A673 (cell line): ENCODE data around the gene AGBL4. TPM values are rescaled to one million over a fixed set of nuclear protein-coding genes. Genes with fewer than 3 reads are reported as not detected.
"Not testable (repeated sequence)": the region's sequence is repeated elsewhere in the genome, so short reads cannot be mapped to it uniquely, and the experiment has no call there.

Experiments used
- BruUV-seq: library from RNA; stranded (reverse); fragments of 400-500 nt; replicated peaks from 2 replicates; lab custom pipeline; 2021; lab: Mats Ljungman, UMichigan
- CTCF ChIA-PET: fragments of 300-600 bp; sonication (Branson Sonifier 250); formaldehyde crosslinking; loops from one replicate; lab custom pipeline; 2022; ENCODE audit warnings: antibody characterized with exemption; lab: Charles Lee
- POLR2A ChIA-PET: fragments of 300-600 bp; sonication (Branson Sonifier 250); formaldehyde crosslinking; loops from one replicate; lab custom pipeline; 2022; ENCODE audit warnings: antibody characterized with exemption; ENCODE audit not compliant: low non-redundant PET; lab: Charles Lee
- DNase-seq: peaks from one replicate; pipeline ENCODE4 v3.0.0-alpha.2; 2015; ENCODE audit warnings: low spot score
- H3K27ac ChIP-seq: fragments of 200-600 bp; sonication (generic); 2 replicates; pipeline ENCODE4 v1.5.1; 2016; ENCODE audit warnings: mixed run types, low read depth, mild to moderate bottlenecking, mixed read lengths, antibody characterized with exemption, low read length; ENCODE audit not compliant: poor library complexity, severe bottlenecking
- H3K27me3 ChIP-seq: fragments of 200-600 bp; sonication (generic); replicated peaks from 2 replicates; pipeline ENCODE4 v1.6.1; 2017; ENCODE audit warnings: mixed run types, low read depth, mild to moderate bottlenecking, mixed read lengths, antibody characterized with exemption, low read length; ENCODE audit not compliant: insufficient read depth, poor library complexity
- H3K36me3 ChIP-seq: fragments of 200-600 bp; sonication (generic); 2 replicates; pipeline ENCODE4 v1.6.1; 2016; ENCODE audit warnings: mixed run types, mild to moderate bottlenecking, mixed read lengths, antibody characterized with exemption, low read length; ENCODE audit not compliant: insufficient read depth, poor library complexity, severe bottlenecking
- H3K4me1 ChIP-seq: fragments of 200-600 bp; sonication (generic); 2 replicates; pipeline ENCODE4 v1.6.1; 2017; ENCODE audit warnings: mixed run types, mild to moderate bottlenecking, mixed read lengths, antibody characterized with exemption, low read length; ENCODE audit not compliant: insufficient read depth, poor library complexity, severe bottlenecking
- H3K4me3 ChIP-seq: fragments of 200-600 bp; sonication (generic); 2 replicates; pipeline ENCODE4 v1.5.1; 2016; ENCODE audit warnings: low read depth, mixed run types, mild to moderate bottlenecking, mixed read lengths, low read length; ENCODE audit not compliant: poor library complexity, severe bottlenecking
- H3K9me3 ChIP-seq: fragments of 200-600 bp; sonication (generic); 2 replicates; pipeline ENCODE4 v1.6.1; 2016; ENCODE audit warnings: mixed run types, low read depth, mild to moderate bottlenecking, mixed read lengths, antibody characterized with exemption, low read length; ENCODE audit not compliant: poor library complexity, severe bottlenecking
- EZH2 ChIP-seq: fragments of 200-600 bp; sonication (generic); IDR thresholded peaks from 2 replicates; pipeline ENCODE4 v1.6.1; 2017; ENCODE audit warnings: borderline replicate concordance, low read depth, mild to moderate bottlenecking, mixed read lengths, antibody characterized with exemption, low read length; ENCODE audit not compliant: poor library complexity, severe bottlenecking
- intact Hi-C: fragments of 100-400 bp; cut with micrococcal nuclease; formaldehyde crosslinking; loops from one replicate; pipeline ENCODE4 v1.10.0; 2022; ENCODE audit not compliant: unreplicated experiment
- total RNA-seq: library from RNA; stranded (reverse); gene quantifications from 2 replicates; pipeline ENCODE4 v1.2.3, GENCODE V29; 2021
- TF ChIP-seq, protein P1 (sequence below): fragments of 300-800, 200-600 bp; sonication (generic); conservative IDR thresholded peaks from 2 replicates; pipeline ENCODE4 v1.5.1; 2017; ENCODE audit warnings: low read depth, mild to moderate bottlenecking, antibody characterized with exemption, low read length, moderate library complexity, mixed read lengths

The AGBL4 gene
- total RNA-seq, 1 experiment from 2014 or later: 0.32 TPM

DNA sequence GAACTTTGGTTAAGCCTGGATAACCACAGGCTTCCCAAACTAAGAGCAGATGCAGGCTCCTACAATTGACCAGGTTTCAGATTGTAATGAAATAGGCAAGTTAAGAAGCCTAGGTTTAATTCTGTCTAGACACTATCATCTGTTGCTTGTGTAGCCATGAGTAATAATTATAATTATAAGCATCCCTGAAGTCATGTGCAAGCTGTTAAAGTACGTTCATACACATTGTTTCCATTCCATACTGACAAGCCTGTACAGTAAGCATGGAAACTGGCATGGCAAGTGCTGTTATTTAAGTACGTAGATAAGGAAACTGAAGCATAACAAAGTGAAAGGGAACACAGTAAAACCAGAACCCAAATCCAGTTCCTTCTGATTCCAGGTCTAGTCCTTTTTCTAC lies 689.8 kb downstream of the AGBL4 start:
- Histone ChIP-seq H3K27ac (no peak overlapping the region), H3K4me3 (no peak overlapping the region), H3K27me3 (no peaks in the 10 kb centered on the region), H3K4me1 (no peaks in the 10 kb centered on the region), H3K36me3 (no peaks in the 10 kb centered on the region), H3K9me3 (no peaks in the 10 kb centered on the region)
- intact Hi-C loops: no loop called here
- BruUV-seq: no TSS peak
- TF ChIP-seq, protein P1, sequence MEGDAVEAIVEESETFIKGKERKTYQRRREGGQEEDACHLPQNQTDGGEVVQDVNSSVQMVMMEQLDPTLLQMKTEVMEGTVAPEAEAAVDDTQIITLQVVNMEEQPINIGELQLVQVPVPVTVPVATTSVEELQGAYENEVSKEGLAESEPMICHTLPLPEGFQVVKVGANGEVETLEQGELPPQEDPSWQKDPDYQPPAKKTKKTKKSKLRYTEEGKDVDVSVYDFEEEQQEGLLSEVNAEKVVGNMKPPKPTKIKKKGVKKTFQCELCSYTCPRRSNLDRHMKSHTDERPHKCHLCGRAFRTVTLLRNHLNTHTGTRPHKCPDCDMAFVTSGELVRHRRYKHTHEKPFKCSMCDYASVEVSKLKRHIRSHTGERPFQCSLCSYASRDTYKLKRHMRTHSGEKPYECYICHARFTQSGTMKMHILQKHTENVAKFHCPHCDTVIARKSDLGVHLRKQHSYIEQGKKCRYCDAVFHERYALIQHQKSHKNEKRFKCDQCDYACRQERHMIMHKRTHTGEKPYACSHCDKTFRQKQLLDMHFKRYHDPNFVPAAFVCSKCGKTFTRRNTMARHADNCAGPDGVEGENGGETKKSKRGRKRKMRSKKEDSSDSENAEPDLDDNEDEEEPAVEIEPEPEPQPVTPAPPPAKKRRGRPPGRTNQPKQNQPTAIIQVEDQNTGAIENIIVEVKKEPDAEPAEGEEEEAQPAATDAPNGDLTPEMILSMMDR: no peak
- TF ChIP-seq EZH2: no peak
- CTCF ChIA-PET: no interaction called here
- DNase-seq: no peak
- POLR2A ChIA-PET: no interaction called here

DNA sequence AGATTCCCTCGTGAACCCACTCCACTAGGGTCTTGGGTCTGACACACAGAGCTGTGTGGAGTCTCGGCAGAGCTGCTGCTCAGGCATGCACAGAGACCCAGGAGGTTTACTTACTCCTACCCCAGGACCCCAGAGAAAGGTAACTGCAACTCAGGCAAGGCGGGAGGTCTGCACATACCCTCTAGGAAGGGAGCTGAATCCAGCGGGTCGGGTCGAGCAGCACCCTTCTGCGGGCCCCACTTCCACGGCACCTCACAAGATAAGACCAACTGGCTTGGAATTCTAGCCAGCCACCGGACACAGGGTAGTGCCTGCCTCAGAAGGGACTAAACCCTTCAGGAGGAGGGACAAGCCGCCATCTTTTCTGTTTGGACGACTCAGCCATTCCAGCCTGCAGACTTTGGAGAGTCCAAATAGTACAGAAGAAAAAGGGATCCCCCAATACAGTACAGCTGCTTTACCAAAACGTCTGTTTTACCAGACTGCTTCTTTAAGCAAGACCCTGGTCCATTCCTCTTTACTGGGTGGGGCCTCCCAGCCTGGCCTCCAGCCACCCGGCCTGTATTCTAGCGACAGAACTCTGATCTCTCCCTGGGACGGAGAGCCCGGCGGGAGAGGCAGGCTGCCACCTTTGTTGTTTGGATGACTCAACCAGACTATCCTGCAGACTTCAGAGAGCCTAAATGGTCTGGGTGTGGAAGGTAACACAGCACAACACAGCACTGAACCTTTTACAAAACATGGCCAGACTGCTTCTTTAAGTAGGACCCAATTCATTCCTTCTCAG lies 692.5 kb downstream of the AGBL4 start:
- no peaks in the 10 kb centered on the region for H3K9me3 ChIP-seq
- CTCF ChIA-PET: no interaction called here
- no TSS peak for BruUV-seq

DNA sequence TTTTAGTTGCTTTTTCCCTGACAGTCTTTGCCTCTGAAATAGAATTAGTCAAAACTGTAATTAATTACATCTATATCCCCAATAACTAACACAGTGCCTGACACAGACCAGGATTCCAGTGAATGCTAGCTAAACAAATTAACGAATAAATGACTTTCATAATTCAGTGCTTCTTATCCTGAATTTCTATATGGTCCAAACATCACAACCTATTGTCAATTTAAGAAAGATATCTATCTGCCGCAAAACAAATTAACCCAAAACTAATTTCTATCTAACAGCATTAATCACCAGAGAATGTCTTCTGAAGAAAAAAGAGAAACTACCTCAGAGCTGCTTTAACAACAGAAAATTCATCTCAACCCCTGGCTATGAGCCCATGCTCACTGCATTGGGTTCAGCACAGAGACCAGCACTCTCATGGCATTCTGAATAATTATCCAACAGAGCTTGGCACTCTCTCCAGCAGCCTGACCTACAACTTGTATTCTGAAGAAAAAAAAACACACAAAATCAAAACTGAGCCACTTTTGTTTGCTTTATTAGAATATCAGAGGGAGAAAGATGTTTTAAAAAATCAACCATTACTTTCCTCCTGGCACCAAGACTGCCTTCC lies 699.7 kb downstream of the AGBL4 start:
- Histone ChIP-seq H3K9me3 (no peaks in the 10 kb centered on the region), H3K27ac (no peak overlapping the region), H3K4me3 (no peak overlapping the region), H3K36me3 (no peaks in the 10 kb centered on the region), H3K4me1 (no peaks in the 10 kb centered on the region), H3K27me3 (no peaks in the 10 kb centered on the region)
- no TSS peak for BruUV-seq
- TF ChIP-seq, protein P1: no peak
- no peak for TF ChIP-seq EZH2
- DNase-seq: no peak
- ChIA-PET POLR2A (no interaction called here), CTCF (no interaction called here)
- intact Hi-C loops: no loop called here

More for the DNA sequence above, 692.5 kb downstream of the AGBL4 start:
- H3K36me3 ChIP-seq: no peaks in the 10 kb centered on the region
- no peaks in the 10 kb centered on the region for H3K27me3 ChIP-seq
- no peak for TF ChIP-seq EZH2
- TF ChIP-seq, protein P1: no peak
- H3K4me3 ChIP-seq: no peak overlapping the region
- POLR2A ChIA-PET: no interaction called here
- DNase-seq: no peak
- no peaks in the 10 kb centered on the region for H3K4me1 ChIP-seq
- no peak overlapping the region for H3K27ac ChIP-seq
- intact Hi-C loops: no loop called here

DNA sequence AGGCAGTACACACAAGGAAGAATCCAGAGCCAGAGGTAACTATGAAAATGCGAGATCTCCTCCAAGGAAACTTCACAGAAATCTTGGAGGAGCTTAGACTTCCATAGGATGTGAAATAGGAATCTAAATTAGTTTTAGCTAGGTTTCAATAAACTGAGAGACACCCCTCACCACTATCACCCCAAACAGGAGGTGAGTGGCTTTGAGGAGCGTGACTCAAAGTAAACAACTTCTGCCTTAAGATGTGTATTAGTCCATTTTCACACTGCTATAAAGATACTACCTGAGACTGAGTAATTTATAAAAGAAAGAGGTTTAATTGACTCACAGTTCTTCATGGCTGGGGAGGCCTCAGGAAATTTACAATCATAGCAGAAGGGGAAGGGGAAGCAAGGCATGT lies 703.3 kb downstream of the AGBL4 start:
- H3K4me3 ChIP-seq, BruUV-seq, intact Hi-C loops, H3K27me3 ChIP-seq, POLR2A ChIA-PET, DNase-seq, CTCF ChIA-PET, H3K27ac ChIP-seq, H3K9me3 ChIP-seq, H3K36me3 ChIP-seq, H3K4me1 ChIP-seq: not testable (repeated sequence)
